GM12878 (cell line): ENCODE results near the gene CAPN7. TPM values are rescaled to one million over a fixed set of nuclear protein-coding genes. Genes with fewer than 3 reads are reported as not detected.

Experiments used
- ATAC-seq: fragments of 200-7000 bp; cut with Tn5 transposase; 3 replicates; pipeline ENCODE4 v1.9.1; 2020; ENCODE audit warnings: mild to moderate bottlenecking, moderate library complexity
- BruUV-seq: library from RNA; stranded (reverse); fragments of 400-500 nt; replicated peaks from 2 replicates; lab custom pipeline; 2021; lab: Mats Ljungman, UMichigan
- CTCF ChIA-PET: fragments of 300-600 bp; sonication (Branson Sonifier 250); formaldehyde crosslinking; extraction: SDS; loops from one replicate; lab custom pipeline; 2021; ENCODE audit warnings: inconsistent platforms; lab: Yijun Ruan, JAX
- POLR2A ChIA-PET: fragments of 350-600 bp; formaldehyde crosslinking; extraction: SDS; loops from one replicate; lab custom pipeline; 2021; ENCODE audit warnings: inconsistent platforms; lab: Charles Lee
- RAD21 ChIA-PET: fragments of 300-600 bp; sonication (Branson Sonifier 250); formaldehyde crosslinking; loops from one replicate; lab custom pipeline; 2023; ENCODE audit warnings: antibody characterized with exemption; ENCODE audit not compliant: unreplicated experiment; lab: Charles Lee
- SMC1A ChIA-PET: fragments of 300-600 bp; sonication (Branson Sonifier 250); formaldehyde crosslinking; loops from one replicate; lab custom pipeline; 2023; ENCODE audit not compliant: unreplicated experiment, uncharacterized antibody; lab: Charles Lee
- DNase-seq: peaks from one replicate; pipeline ENCODE4 v3.0.0-alpha.2; 2011; ENCODE audit warnings: low read depth, low spot score
- FAIRE-seq: peaks from 3 replicates; lab custom pipeline; 2011; peaks lifted over from hg19 to GRCh38; lab: Jason Lieb, UNC
- H2AFZ ChIP-seq: 2 replicates; pipeline ENCODE4 v1.6.0; 2011; ENCODE audit warnings: low read depth, low read length, control low read depth; ENCODE audit not compliant: control insufficient read depth
- H3K27ac ChIP-seq: 2 replicates; pipeline ENCODE4 v1.5.1; 2011; ENCODE audit warnings: control low read depth; ENCODE audit not compliant: control insufficient read depth, insufficient read depth
- H3K27me3 ChIP-seq, 2 experiments: replicated peaks in 1 of 2; 2 replicates each; pipeline versions ENCODE4 v1.6.0 to v1.6.1; 2011; ENCODE audit warnings: low read length in 1 of 2; ENCODE audit not compliant: control insufficient read depth in 2 of 2, insufficient read depth in 2 of 2
- H3K36me3 ChIP-seq, 2 experiments: 2 replicates each; pipeline ENCODE4 v1.5.1; 2011; ENCODE audit warnings: low read length in 1 of 2; ENCODE audit not compliant: control insufficient read depth in 2 of 2, insufficient read depth in 2 of 2
- H3K4me1 ChIP-seq: 2 replicates; pipeline ENCODE4 v1.6.1; 2011; ENCODE audit warnings: mild to moderate bottlenecking, low read length, moderate library complexity, mixed read lengths; ENCODE audit not compliant: control insufficient read depth, insufficient read depth
- H3K4me2 ChIP-seq: 2 replicates; pipeline ENCODE4 v1.6.0; 2011; ENCODE audit warnings: control low read depth; ENCODE audit not compliant: control insufficient read depth, insufficient read depth
- H3K4me3 ChIP-seq: fragments of 200-600 bp; sonication (generic); 2 replicates; pipeline ENCODE4 v1.5.1; 2016
- H3K79me2 ChIP-seq: 2 replicates; pipeline ENCODE4 v1.6.0; 2011; ENCODE audit warnings: low read length; ENCODE audit not compliant: control insufficient read depth, insufficient read depth
- H3K9ac ChIP-seq: 2 replicates; pipeline ENCODE4 v1.8.0; 2011; ENCODE audit warnings: low read length, control low read depth, mixed read lengths; ENCODE audit not compliant: control insufficient read depth, insufficient read depth
- H3K9me3 ChIP-seq: replicated peaks from 3 replicates; pipeline ENCODE4 v1.5.1; 2011; ENCODE audit warnings: mild to moderate bottlenecking, low read length; ENCODE audit not compliant: control insufficient read depth, insufficient read depth
- H4K20me1 ChIP-seq: 2 replicates; pipeline ENCODE4 v1.6.0; 2011; ENCODE audit not compliant: control insufficient read depth, insufficient read depth
- ASH2L ChIP-seq: fragments of 300-600, 200-600 bp; sonication (generic); IDR thresholded peaks from 2 replicates; pipeline ENCODE4 v1.6.1; 2017; ENCODE audit warnings: low read depth, mild to moderate bottlenecking, borderline replicate concordance
- CHD2 ChIP-seq: IDR thresholded peaks from 2 replicates; pipeline ENCODE4 v1.6.1; 2011; ENCODE audit warnings: low read depth, low read length, improper control_type of control experiment, borderline replicate concordance
- IRF3 ChIP-seq: fragments of 450-650 bp; IDR thresholded peaks from 2 replicates; pipeline ENCODE4 v1.6.1; 2014; ENCODE audit warnings: mild to moderate bottlenecking
- JUNB ChIP-seq: IDR thresholded peaks from 2 replicates; pipeline ENCODE4 v1.6.1; 2016; ENCODE audit warnings: antibody characterized with exemption, mild to moderate bottlenecking
- MTA2 ChIP-seq: fragments of 450-650 bp; IDR thresholded peaks from 2 replicates; pipeline ENCODE4 v1.6.1; 2016; ENCODE audit warnings: low read depth, mild to moderate bottlenecking, moderate library complexity
- NFYB ChIP-seq: IDR thresholded peaks from 2 replicates; pipeline ENCODE4 v1.6.1; 2011; ENCODE audit warnings: low read depth, mild to moderate bottlenecking, low read length, improper control_type of control experiment, moderate library complexity; ENCODE audit not compliant: insufficient read depth
- PAX5 ChIP-seq: IDR thresholded peaks from 2 replicates; pipeline ENCODE4 v1.6.1; 2011; ENCODE audit warnings: low read depth, low read length, borderline replicate concordance
- PML ChIP-seq: IDR thresholded peaks from 2 replicates; pipeline ENCODE4 v1.6.1; 2012; ENCODE audit warnings: low read length, inconsistent platforms
- RB1 ChIP-seq: fragments of 450-650 bp; formaldehyde crosslinking; IDR thresholded peaks from 2 replicates; pipeline ENCODE4 v1.6.1; 2017; ENCODE audit warnings: mild to moderate bottlenecking, borderline replicate concordance
- SIN3A ChIP-seq: IDR thresholded peaks from 2 replicates; pipeline ENCODE4 v1.6.1; 2012; ENCODE audit warnings: low read depth, low read length, improper control_type of control experiment
- SUZ12 ChIP-seq: fragments of 200-600 bp; sonication (generic); IDR thresholded peaks from one replicate; pipeline ENCODE4 v1.6.1; 2018; ENCODE audit warnings: antibody characterized with exemption, mild to moderate bottlenecking; ENCODE audit not compliant: unreplicated experiment
- YBX1 ChIP-seq: fragments of 450-650 bp; IDR thresholded peaks from 2 replicates; pipeline ENCODE4 v1.6.1; 2016; ENCODE audit warnings: antibody characterized with exemption
- YY1 ChIP-seq: IDR thresholded peaks from 2 replicates; pipeline ENCODE4 v1.6.1; 2011; ENCODE audit warnings: low read depth, mild to moderate bottlenecking, low read length
- ZNF217 ChIP-seq: fragments of 450-650 bp; IDR thresholded peaks from 2 replicates; pipeline ENCODE4 v1.6.1; 2017; ENCODE audit warnings: antibody characterized with exemption, mild to moderate bottlenecking
- ZNF274 ChIP-seq: IDR thresholded peaks from one replicate; pipeline ENCODE4 v1.8.0; 2011; ENCODE audit not compliant: insufficient read length, insufficient read depth
- WGBS: methylation state at CpG from one replicate; pipeline ENCODE4 v1.1.6; 2016; ENCODE audit warnings: low lambda C conversion rate; ENCODE audit not compliant: insufficient replicate concordance, insufficient coverage; ENCODE audit errors: missing lambda C conversion rate; 5-methylcytosine and 5-hydroxymethylcytosine counted together
- in situ Hi-C: fragments of 300-500 bp; cut with MboI; formaldehyde crosslinking; loops from 9 replicates; pipeline ENCODE4 v1.14.3; 2018; ENCODE audit warnings: mixed read lengths
- intact Hi-C: fragments of 100-400 bp; cut with micrococcal nuclease; formaldehyde crosslinking; loops from one replicate; pipeline ENCODE4 v1.14.2; 2022; ENCODE audit not compliant: unreplicated experiment
- polyA plus RNA-seq, 11 experiments: library from polyadenylated mRNA; depleted of rRNA in 4 of 11; unstranded in 6 of 11; stranded (reverse) in 5 of 11; fragments of >200 nt; fragmentation: Nextera tagmentation in 4 of 11; fragmentation: Illumina TruSeq in 1 of 11; extraction: Ambion mirVana in 4 of 11; extraction: Trizol in 1 of 11; gene quantifications; 1 replicate in 1 of 11; 2 replicates in 10 of 11; pipeline versions ENCODE4 v1.2.1 to v1.2.3, GENCODE V29; 2011 to 2016; ENCODE audit warnings: inconsistent platforms in 2 of 11, missing spikeins in 2 of 11, low read depth in 1 of 11
- total RNA-seq, 4 experiments: library from RNA; depleted of rRNA in 3 of 4; stranded (reverse); fragments of >200 nt in 3 of 4; fragmentation: Illumina TruSeq in 1 of 4; extraction: Trizol in 1 of 4; gene quantifications; 2 replicates each; pipeline versions ENCODE4 v1.2.1 to v1.2.3, GENCODE V29; 2013 to 2021

CAPN7 gene
- total and polyA plus RNA-seq, 10 of the 15 experiments (the other 5 are each of a cell fraction or from before 2014, with no cell fraction given): 5.3 to 27.0 (median 18.2) TPM

GRCh38 chr3:15199493-15200105 lies 6.4 kb upstream of the CAPN7 start:
- H3K36me3 ChIP-seq: no peaks in the 10 kb centered on the region
- no peak overlapping the region for H3K4me3 ChIP-seq
- BruUV-seq: no TSS peak
- RAD21 ChIA-PET: interaction anchor here (0.7 to 5.8 kb wide), 15 partner anchors 10 to 361 kb away, joined by 3 to 31 read pairs (median 3); no protein-coding TSS in a partner anchor
- H3K9ac ChIP-seq: no peak overlapping the region
- 46% methylated on average over 10 of the region's 10 CpGs for WGBS
- FAIRE-seq (no peak), DNase-seq (no peak), ATAC-seq (no peak)
- no peaks in the 10 kb centered on the region for H4K20me1 ChIP-seq
- TF ChIP-seq SUZ12 (no peak), SIN3A (no peak), ZNF274 (no peak), JUNB (no peak)
- SMC1A ChIA-PET: interaction anchor here (0.6 to 12.1 kb wide), 17 partner anchors 10 to 357 kb away, joined by 3 to 119 read pairs (median 4); partner anchors contain the start of gene MRPS25
- intact Hi-C loops (loop anchor here (5.0 to 10.0 kb wide), 2 partner anchors 275 to 608 kb away; no protein-coding TSS in a partner anchor), in situ Hi-C loops (loop anchor here (5.0 to 10.0 kb wide), 4 partner anchors 82 to 1045 kb away; no protein-coding TSS in a partner anchor)
- H3K27me3 ChIP-seq: no peaks in the 10 kb centered on the region; a peak in 1 of 4 replicates
- H3K9me3 ChIP-seq: no peaks in the 10 kb centered on the region
- POLR2A ChIA-PET: interaction anchor here (0.6 to 1.7 kb wide), 5 partner anchors 18 to 741 kb away, joined by 3 to 4 read pairs (median 3); no protein-coding TSS in a partner anchor
- no peak overlapping the region for H3K27ac ChIP-seq
- no peak overlapping the region for H2AFZ ChIP-seq
- CTCF ChIA-PET: interaction anchor here (0.8 to 9.7 kb wide), 16 partner anchors 10 to 979 kb away, joined by 3 to 123 read pairs (median 12); no protein-coding TSS in a partner anchor
- H3K4me1 ChIP-seq: no peaks in the 10 kb centered on the region
- no peak overlapping the region for H3K4me2 ChIP-seq
- H3K79me2 ChIP-seq: no peaks in the 10 kb centered on the region

- in situ Hi-C loops: loop anchor here (5.0 to 10.0 kb wide), 3 partner anchors 198 to 1041 kb away; no protein-coding TSS in a partner anchor
- H2AFZ ChIP-seq: no peak overlapping the region
- intact Hi-C loops: loop anchor here (5.0 to 10.0 kb wide), 2 partner anchors 279 to 603 kb away; no protein-coding TSS in a partner anchor
- ChIA-PET SMC1A (interaction anchor here (0.6 to 12.1 kb wide), 29 partner anchors 8 to 1798 kb away, joined by 3 to 135 read pairs (median 4); no protein-coding TSS in a partner anchor), CTCF (interaction anchor here (0.5 to 9.7 kb wide), 39 partner anchors 6 to 1044 kb away, joined by 3 to 123 read pairs (median 6); partner anchors contain the start of gene RBSN), RAD21 (interaction anchor here (0.7 to 5.8 kb wide), 14 partner anchors 21 to 607 kb away, joined by 3 to 48 read pairs (median 6); no protein-coding TSS in a partner anchor), POLR2A (interaction anchor here (0.6 to 1.2 kb wide), 2 partner anchors 109 to 292 kb away, joined by 3 to 4 read pairs; no protein-coding TSS in a partner anchor)
- ATAC-seq: no peak
- H3K4me3 ChIP-seq: no peak overlapping the region
- peaks cover 28% of the 10 kb centered on the region for H3K79me2 ChIP-seq
- H4K20me1 ChIP-seq: no peaks in the 10 kb centered on the region
- H3K9me3 ChIP-seq: no peaks in the 10 kb centered on the region
- H3K36me3 ChIP-seq: no peaks in the 10 kb centered on the region
- no peak overlapping the region for H3K9ac ChIP-seq
- no peak for DNase-seq
- H3K4me2 ChIP-seq: no peak overlapping the region
- no peaks in the 10 kb centered on the region for H3K4me1 ChIP-seq
- FAIRE-seq: no peak
- WGBS: 79% methylated on average over 3 of the region's 3 CpGs
- no peak overlapping the region for H3K27ac ChIP-seq
- H3K27me3 ChIP-seq: no peaks in the 10 kb centered on the region
- no TSS peak for BruUV-seq
- no peak for TF ChIP-seq CHD2
- no peak for TF ChIP-seq YBX1
- no peak for TF ChIP-seq ZNF217
- TF ChIP-seq IRF3: no peak
- TF ChIP-seq ASH2L: no peak
- TF ChIP-seq MTA2: no peak
- no peak for TF ChIP-seq PML
- no peak for TF ChIP-seq PAX5
- TF ChIP-seq NFYB: no peak
- TF ChIP-seq RB1: no peak
- TF ChIP-seq YY1: no peak
Observed at GRCh38 chr3:15204005-15204404, 2.0 kb upstream of the CAPN7 start.
